Pancreas (tissue), 10 donors: ENCODE measurements around the gene HENMT1. TPM values are rescaled to one million over a fixed set of nuclear protein-coding genes. Genes with fewer than 3 reads are reported as not detected.
"Not testable (repeated sequence)": the region's sequence is repeated elsewhere in the genome, so short reads cannot be mapped to it uniquely, and the experiment has no call there.

Source experiments
- ATAC-seq, 4 donors: fragments of 200-7000 bp; cut with Tn5 transposase; one replicate each; pipeline versions ENCODE4 v1.8.0 to v1.9.1; 2020; ENCODE audit warnings: mild to moderate bottlenecking in 4 of 4, moderate library complexity in 4 of 4
- DNase-seq, 6 donors: peaks; one replicate each; pipeline ENCODE4 v3.0.0-alpha.2; 2020
- FAIRE-seq: peaks from 2 replicates; lab custom pipeline; 2012; peaks lifted over from hg19 to GRCh38; lab: Jason Lieb, UNC
- H3K27ac ChIP-seq, 4 donors: fragments of 200-600 bp; sonication (generic); 1 replicate in 3 of 4; 2 replicates in 1 of 4; pipeline versions ENCODE4 v1.5.0 to v1.8.0; 2020
- H3K27me3 ChIP-seq, 4 donors: fragments of 200-600 bp; one replicate each; pipeline ENCODE4 v1.8.0; 2021
- H3K36me3 ChIP-seq, 3 donors: fragments of 200-600 bp; sonication (generic) in 1 of 3; one replicate each; pipeline versions ENCODE4 v1.5.0 to v1.8.0; 2020 to 2021
- H3K4me1 ChIP-seq, 3 donors: fragments of 200-600 bp; one replicate each; pipeline ENCODE4 v1.8.0; 2021
- H3K4me3 ChIP-seq, 4 donors: fragments of 200-600 bp; sonication (generic) in 2 of 4; one replicate each; pipeline versions ENCODE4 v1.5.0 to v1.8.0; 2020 to 2021
- H3K9me3 ChIP-seq, 4 donors: fragments of 200-600 bp; one replicate each; pipeline ENCODE4 v1.8.0; 2021
- CTCF ChIP-seq, 4 donors: fragments of 200-600 bp; sonication (generic) in 3 of 4; IDR thresholded peaks; one replicate each; pipeline versions ENCODE4 v1.5.0 to v1.8.0; 2021; ENCODE audit warnings: antibody characterized with exemption in 4 of 4
- WGBS, 2 donors: extraction: QIAGEN DNeasy Blood & Tissue Kit; methylation state at CpG; one replicate each; pipeline ENCODE4 v1.1.7; 2013; 5-methylcytosine and 5-hydroxymethylcytosine counted together
- intact Hi-C, 3 donors: fragments of 100-400 bp; cut with DNase I; formaldehyde crosslinking; loops; one replicate each; pipeline versions ENCODE4 v1.11.1 to v1.14.2; 2022
- polyA plus RNA-seq, 2 donors: library from polyadenylated mRNA; stranded (reverse); fragments of 200-250 nt; gene quantifications; one replicate each; pipeline ENCODE4 v1.2.3, GENCODE V29; 2013
- total RNA-seq, 6 donors: library from RNA; stranded (reverse); fragmentation: NEBNext Ultra II Directional in 4 of 6; extraction: Animal tissue kit (Norgen Biotek cat#: 25700) in 4 of 6; gene quantifications; one replicate each; pipeline versions ENCODE4 v1.2.1 to v1.2.4, GENCODE V29; 2021 to 2023
- donor health status: healthy with polysubstance abuse.
- donor health status: DM: no; HTN: no; CAD: no; lungs with moderate emphysema.
- donor health status: DM: no; HTN: no; CAD: no.
- donor health status: control.
- donor health status: control.
- donor health status: Bipolar disorder and iron deficiency.
- donor health status: DM: yes; HTN: yes; CAD: no.
- donor health status: DM: no; HTN: no; CAD: no.
- donor health status: DM: no; HTN: no; CAD: no.
- donor health status: DM: yes; HTN: yes; CAD: no.

HENMT1 gene
- total and polyA plus RNA-seq, 8 donors = 0.42 to 5.5 (median 1.1) TPM

DNA sequence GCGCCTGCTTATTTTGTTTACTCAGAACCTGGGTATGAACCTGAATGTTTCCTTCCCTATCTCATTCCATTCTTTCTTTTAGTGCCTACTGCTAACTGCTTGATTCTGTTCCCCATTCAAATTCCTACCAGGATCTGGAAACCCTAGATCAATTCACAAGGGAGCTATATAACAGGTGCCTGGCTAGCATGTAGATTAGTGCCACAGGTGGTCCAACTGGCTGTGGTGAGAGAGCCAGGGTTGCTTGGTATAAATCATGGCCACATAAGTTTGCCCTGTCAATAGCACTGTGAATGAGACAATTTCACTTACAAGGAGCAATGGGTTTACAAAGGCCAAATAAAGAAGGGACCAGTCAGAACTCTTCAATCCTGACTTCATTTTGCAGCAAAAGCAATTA, 24.6 kb upstream of the HENMT1 start:
- Histone ChIP-seq H3K9me3 (no peaks in the 10 kb centered on the region), H3K4me3 (no peak overlapping the region), H3K36me3 (no peaks in the 10 kb centered on the region), H3K27ac (no peak overlapping the region), H3K4me1 (peaks cover 0 to 5% (median 0%) of the 10 kb centered on the region in 3 donors), H3K27me3 (no peaks in the 10 kb centered on the region)
- ATAC-seq = no peak
- no peak for TF ChIP-seq CTCF (IDR thresholded peaks at IDR 0.05)
- intact Hi-C loops = no loop called here
- no peak for FAIRE-seq
- 75 to 77% methylated on average over 1 of the region's 1 CpG for WGBS, 2 donors
- DNase-seq = no peak

GRCh38 chr1:108681701-108682100, 20.8 kb upstream of the HENMT1 start:
- H3K4me3 ChIP-seq, FAIRE-seq, H3K4me1 ChIP-seq, H3K36me3 ChIP-seq, ATAC-seq, H3K27ac ChIP-seq, H3K27me3 ChIP-seq, intact Hi-C loops, DNase-seq, H3K9me3 ChIP-seq: not testable (repeated sequence)
- WGBS, 2 donors = 39 to 41% methylated on average over 4 of the region's 4 CpGs

GRCh38 chr1:108679586-108680213, 18.8 kb upstream of the HENMT1 start:
- TF ChIP-seq CTCF (IDR thresholded peaks at IDR 0.05) = no peak
- FAIRE-seq (no peak), ATAC-seq (no peak), DNase-seq (no peak)
- WGBS, 2 donors = 68 to 80% methylated on average over 10 of the region's 10 CpGs
- no peaks in the 10 kb centered on the region for H3K36me3 ChIP-seq
- H3K27me3 ChIP-seq = no peaks in the 10 kb centered on the region
- no peak overlapping the region for H3K27ac ChIP-seq
- no peaks in the 10 kb centered on the region for H3K9me3 ChIP-seq
- no peaks in the 10 kb centered on the region for H3K4me1 ChIP-seq
- no peak overlapping the region for H3K4me3 ChIP-seq
- intact Hi-C loops = no loop called here

DNA sequence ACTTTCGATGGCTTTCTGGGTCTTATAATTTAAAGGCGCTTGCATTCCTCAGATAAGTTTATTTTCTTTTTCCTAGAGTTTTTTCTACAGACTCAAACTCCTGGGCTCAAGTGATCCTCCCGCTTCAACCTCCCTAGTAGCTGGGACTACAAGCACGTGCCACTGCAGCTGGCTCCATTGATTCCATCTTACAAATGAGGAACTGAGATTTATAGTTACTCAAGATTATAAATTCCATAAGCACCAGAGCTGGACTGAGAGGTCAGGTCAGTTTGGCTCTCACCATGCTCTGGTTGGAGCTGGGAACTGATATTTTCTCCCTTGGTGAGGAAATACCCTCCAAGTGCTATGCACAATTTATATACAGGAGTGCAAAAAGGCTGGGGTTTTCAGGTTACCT, 17.8 kb upstream of the HENMT1 start:
- H3K9me3 ChIP-seq = no peaks in the 10 kb centered on the region
- no peak overlapping the region for H3K4me3 ChIP-seq
- no peak for FAIRE-seq
- no peak for ATAC-seq
- H3K36me3 ChIP-seq = no peaks in the 10 kb centered on the region
- 78 to 82% methylated on average over 4 of the region's 4 CpGs for WGBS, 2 donors
- no peak for TF ChIP-seq CTCF (IDR thresholded peaks at IDR 0.05)
- intact Hi-C loops = no loop called here
- no peaks in the 10 kb centered on the region for H3K4me1 ChIP-seq
- H3K27ac ChIP-seq = no peak overlapping the region
- H3K27me3 ChIP-seq = no peaks in the 10 kb centered on the region
- DNase-seq = no peak

GRCh38 chr1:108671143-108671542, 10.2 kb upstream of the HENMT1 start:
- no peaks in the 10 kb centered on the region for H3K36me3 ChIP-seq
- FAIRE-seq = no peak
- intact Hi-C loops = no loop called here
- no peaks in the 10 kb centered on the region for H3K27me3 ChIP-seq
- H3K4me3 ChIP-seq = no peak overlapping the region
- no peaks in the 10 kb centered on the region for H3K4me1 ChIP-seq
- WGBS, 2 donors = 77 to 88% methylated on average over 2 of the region's 2 CpGs
- ATAC-seq = no peak
- H3K9me3 ChIP-seq = no peaks in the 10 kb centered on the region
- no peak overlapping the region for H3K27ac ChIP-seq
- DNase-seq = no peak
- no peak for TF ChIP-seq CTCF (IDR thresholded peaks at IDR 0.05)
